Prostate gland (tissue), 2 donors: ENCODE results near the gene QRICH2.

Experiments
- POLR2A ChIP-seq: fragments of 450-650 bp; IDR thresholded peaks from one replicate; pipeline ENCODE4 v1.6.1; 2016; ENCODE audit warnings: antibody characterized with exemption, mild to moderate bottlenecking
- POLR2AphosphoS5 ChIP-seq: sonication (generic); formaldehyde crosslinking; IDR thresholded peaks from one replicate; pipeline ENCODE4 v1.6.1; 2017; ENCODE audit warnings: antibody characterized with exemption
- TF ChIP-seq, protein P1 (sequence below), 4 experiments: fragments of 200-600 bp in 2 of 4; fragments of 450-650 bp in 2 of 4; sonication (generic) in 2 of 4; IDR thresholded peaks; 1 replicate in 3 of 4; 2 replicates in 1 of 4; pipeline ENCODE4 v1.5.1; 2016 to 2019; ENCODE audit warnings: antibody characterized with exemption in 4 of 4, mild to moderate bottlenecking in 2 of 4, moderate library complexity in 2 of 4

DNA sequence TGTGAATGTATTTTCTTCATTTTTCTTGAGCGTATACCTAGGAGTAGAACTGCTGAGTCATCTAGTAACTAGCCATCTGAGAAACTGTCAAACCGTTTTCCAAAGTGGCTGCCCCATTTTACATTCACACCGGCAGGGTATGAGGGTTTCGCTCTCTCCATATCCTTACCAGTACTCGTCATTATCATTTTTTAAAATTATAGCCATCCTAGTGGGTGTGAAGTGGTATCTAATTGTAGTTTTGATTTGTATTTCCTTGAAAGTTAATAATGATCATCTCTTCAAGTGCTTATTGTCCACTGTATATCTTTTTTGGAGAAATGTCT, 73.8 kb downstream of the QRICH2 start:
- TF ChIP-seq, protein P1, sequence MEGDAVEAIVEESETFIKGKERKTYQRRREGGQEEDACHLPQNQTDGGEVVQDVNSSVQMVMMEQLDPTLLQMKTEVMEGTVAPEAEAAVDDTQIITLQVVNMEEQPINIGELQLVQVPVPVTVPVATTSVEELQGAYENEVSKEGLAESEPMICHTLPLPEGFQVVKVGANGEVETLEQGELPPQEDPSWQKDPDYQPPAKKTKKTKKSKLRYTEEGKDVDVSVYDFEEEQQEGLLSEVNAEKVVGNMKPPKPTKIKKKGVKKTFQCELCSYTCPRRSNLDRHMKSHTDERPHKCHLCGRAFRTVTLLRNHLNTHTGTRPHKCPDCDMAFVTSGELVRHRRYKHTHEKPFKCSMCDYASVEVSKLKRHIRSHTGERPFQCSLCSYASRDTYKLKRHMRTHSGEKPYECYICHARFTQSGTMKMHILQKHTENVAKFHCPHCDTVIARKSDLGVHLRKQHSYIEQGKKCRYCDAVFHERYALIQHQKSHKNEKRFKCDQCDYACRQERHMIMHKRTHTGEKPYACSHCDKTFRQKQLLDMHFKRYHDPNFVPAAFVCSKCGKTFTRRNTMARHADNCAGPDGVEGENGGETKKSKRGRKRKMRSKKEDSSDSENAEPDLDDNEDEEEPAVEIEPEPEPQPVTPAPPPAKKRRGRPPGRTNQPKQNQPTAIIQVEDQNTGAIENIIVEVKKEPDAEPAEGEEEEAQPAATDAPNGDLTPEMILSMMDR (IDR thresholded peaks at IDR 0.05), result no peak
- TF ChIP-seq POLR2AphosphoS5, result no peak
- TF ChIP-seq POLR2A, result no peak
